Measurements from ENCODE around the gene CUL9. TPM values are rescaled to one million over a fixed set of nuclear protein-coding genes. Genes with fewer than 3 reads are reported as not detected.

The CUL9 gene
- total RNA-seq, 2 experiments from 2014 or later, result 32.9 to 37.0 TPM

GRCh38 chr6:43263314-43264178 is 81.5 kb downstream of the CUL9 start:
- Histone ChIP-seq H3K4me3 (ENCODE audit: low read depth, low read length, poor library complexity, severe bottlenecking) (no peak overlapping the region), H3K4me2 (ENCODE audit: low read length) (no peak overlapping the region), H2AFZ (ENCODE audit: low read length) (no peak overlapping the region), H4K20me1 (ENCODE audit: insufficient read depth, low read length) (no peaks in the 10 kb centered on the region), H3K36me3 (ENCODE audit: insufficient read depth, low read length) (no peaks in the 10 kb centered on the region), H3K27ac (ENCODE audit: low read depth, low read length, poor library complexity, severe bottlenecking) (no peak overlapping the region), H3K4me1 (ENCODE audit: insufficient read depth, low read length, poor library complexity, severe bottlenecking) (no peaks in the 10 kb centered on the region), H3K79me2 (ENCODE audit: insufficient read depth, low read depth, low read length) (no peaks in the 10 kb centered on the region), H3K9me3 (ENCODE audit: low read length) (no peaks in the 10 kb centered on the region), H3K9me2 (ENCODE audit: insufficient read depth, low read length) (no peaks in the 10 kb centered on the region)
- BruUV-seq (replicated peaks), result no TSS peak
- no peak for TF ChIP-seq EZH2phosphoT487 (IDR thresholded peaks at IDR 0.05; ENCODE audit: borderline replicate concordance, low read depth, low read length)
- TF ChIP-seq CTCF (conservative IDR thresholded peaks at IDR 0.05; ENCODE audit: low read length), result peak; percentile 94
- DNase-seq (ENCODE audit: low spot score), result peak; percentile 83
- intact Hi-C loops (cut with micrococcal nuclease; ENCODE audit: unreplicated experiment), result loop anchor here (1.0 kb wide), 2 partner anchors 134 to 243 kb away; no protein-coding TSS in a partner anchor
- POLR2A ChIA-PET, result no interaction called here
- CTCF ChIA-PET (ENCODE audit: unreplicated experiment), result no interaction called here

GRCh38 chr6:43264599-43265145 is 82.7 kb downstream of the CUL9 start:
- TF ChIP-seq EZH2phosphoT487 (IDR thresholded peaks at IDR 0.05; ENCODE audit: borderline replicate concordance, low read depth, low read length) (no peak), CTCF (conservative IDR thresholded peaks at IDR 0.05; ENCODE audit: low read length) (no peak)
- Histone ChIP-seq H3K79me2 (ENCODE audit: insufficient read depth, low read depth, low read length) (no peaks in the 10 kb centered on the region), H3K4me2 (ENCODE audit: low read length) (no peak overlapping the region), H3K9me3 (ENCODE audit: low read length) (no peaks in the 10 kb centered on the region), H3K4me3 (ENCODE audit: low read depth, low read length, poor library complexity, severe bottlenecking) (no peak overlapping the region), H3K9me2 (ENCODE audit: insufficient read depth, low read length) (no peaks in the 10 kb centered on the region), H3K27ac (ENCODE audit: low read depth, low read length, poor library complexity, severe bottlenecking) (no peak overlapping the region), H3K36me3 (ENCODE audit: insufficient read depth, low read length) (no peaks in the 10 kb centered on the region), H4K20me1 (ENCODE audit: insufficient read depth, low read length) (no peaks in the 10 kb centered on the region), H2AFZ (ENCODE audit: low read length) (no peak overlapping the region), H3K4me1 (ENCODE audit: insufficient read depth, low read length, poor library complexity, severe bottlenecking) (peaks cover 8% of the 10 kb centered on the region)
- CTCF ChIA-PET (ENCODE audit: unreplicated experiment), result no interaction called here
- no TSS peak for BruUV-seq (replicated peaks)
- POLR2A ChIA-PET, result no interaction called here
- intact Hi-C loops (cut with micrococcal nuclease; ENCODE audit: unreplicated experiment), result no loop called here
- DNase-seq (ENCODE audit: low spot score), result no peak

GRCh38 chr6:43265564-43265963 is 83.6 kb downstream of the CUL9 start:
- no peak for TF ChIP-seq CTCF (conservative IDR thresholded peaks at IDR 0.05; ENCODE audit: low read length)
- TF ChIP-seq EZH2phosphoT487 (IDR thresholded peaks at IDR 0.05; ENCODE audit: borderline replicate concordance, low read depth, low read length), result no peak
- Histone ChIP-seq H3K4me2 (ENCODE audit: low read length) (no peak overlapping the region), H3K4me1 (ENCODE audit: insufficient read depth, low read length, poor library complexity, severe bottlenecking) (peaks cover 17% of the 10 kb centered on the region), H3K27ac (ENCODE audit: low read depth, low read length, poor library complexity, severe bottlenecking) (no peak overlapping the region), H3K79me2 (ENCODE audit: insufficient read depth, low read depth, low read length) (no peaks in the 10 kb centered on the region), H4K20me1 (ENCODE audit: insufficient read depth, low read length) (no peaks in the 10 kb centered on the region), H3K9me2 (ENCODE audit: insufficient read depth, low read length) (no peaks in the 10 kb centered on the region), H2AFZ (ENCODE audit: low read length) (no peak overlapping the region), H3K4me3 (ENCODE audit: low read depth, low read length, poor library complexity, severe bottlenecking) (no peak overlapping the region), H3K36me3 (ENCODE audit: insufficient read depth, low read length) (no peaks in the 10 kb centered on the region), H3K9me3 (ENCODE audit: low read length) (no peaks in the 10 kb centered on the region)
- intact Hi-C loops (cut with micrococcal nuclease; ENCODE audit: unreplicated experiment), result no loop called here
- no TSS peak for BruUV-seq (replicated peaks)
- ChIA-PET POLR2A (interaction anchor here (0.5 kb wide), 1 partner anchor 78 kb away, joined by 5 read pairs; no protein-coding TSS in a partner anchor), CTCF (ENCODE audit: unreplicated experiment) (no interaction called here)
- no peak for DNase-seq (ENCODE audit: low spot score)
